Ovary (tissue), 9 donors: ENCODE data around the gene ZNF518B. TPM values are rescaled to one million over a fixed set of nuclear protein-coding genes. Genes with fewer than 3 reads are reported as not detected.

Experiments
- DNase-seq, 5 donors: peaks; one replicate each; pipeline ENCODE4 v3.0.0-alpha.2; 2019 to 2020
- H3K27ac ChIP-seq, 2 donors: fragments of 200-600 bp; one replicate each; pipeline versions ENCODE4 v1.5.1 to v1.8.0; 2019 to 2022
- H3K27me3 ChIP-seq: fragments of 200-600 bp; one replicate; pipeline ENCODE4 v1.8.0; 2022
- H3K36me3 ChIP-seq: fragments of 200-600 bp; sonication (generic); one replicate; pipeline ENCODE4 v1.5.1; 2019
- H3K4me1 ChIP-seq: one replicate; pipeline ENCODE4 v1.8.1; 2013; ENCODE audit warnings: mild to moderate bottlenecking, moderate library complexity; ENCODE audit not compliant: insufficient read depth
- H3K4me3 ChIP-seq: fragments of 200-600 bp; sonication (generic); one replicate; pipeline ENCODE4 v1.5.1; 2017
- H3K9me3 ChIP-seq, 2 donors: fragments of 200-600 bp in 1 of 2; sonication (generic) in 1 of 2; one replicate each; pipeline versions ENCODE4 v1.5.1 to v1.8.1; 2013 to 2019; ENCODE audit warnings: mild to moderate bottlenecking in 1 of 2, moderate library complexity in 1 of 2
- EP300 ChIP-seq: sonication (generic); formaldehyde crosslinking; IDR thresholded peaks from one replicate; pipeline ENCODE4 v1.6.1; 2017; ENCODE audit warnings: antibody characterized with exemption
- POLR2A ChIP-seq: fragments of 450-650 bp; IDR thresholded peaks from one replicate; pipeline ENCODE4 v1.6.1; 2017; ENCODE audit warnings: antibody characterized with exemption, mild to moderate bottlenecking, moderate library complexity
- WGBS, 3 donors: extraction: QIAGEN DNeasy Blood & Tissue Kit in 1 of 3; methylation state at CpG; one replicate each; pipeline versions ENCODE4 v1.1.5 to v1.1.7; 2013 to 2017; 5-methylcytosine and 5-hydroxymethylcytosine counted together
- intact Hi-C, 4 donors: fragments of 100-400 bp; cut with DNase I; formaldehyde crosslinking; loops; one replicate each; pipeline versions ENCODE4 v1.11.0 to v1.15.1; 2022 to 2023
- polyA plus RNA-seq, 2 donors: library from polyadenylated mRNA; stranded (reverse); fragments of 200-250 nt in 1 of 2; fragments of 350-450 nt in 1 of 2; fragmentation: Illumina TruSeq in 1 of 2; extraction: RNeasy Lipid Tissue Mini Kit (QIAGEN cat#74804) in 1 of 2; gene quantifications; one replicate each; pipeline ENCODE4 v1.2.3, GENCODE V29; 2013 to 2014
- total RNA-seq, 7 donors: library from RNA; depleted of rRNA in 2 of 7; stranded (reverse); fragments of >200 nt in 2 of 7; fragmentation: NEBNext Ultra II Directional in 3 of 7; extraction: Animal tissue kit (Norgen Biotek cat#: 25700) in 3 of 7; gene quantifications; one replicate each; pipeline versions ENCODE4 v1.1.0 to v1.2.4, GENCODE V29; 2016 to 2023
- TF ChIP-seq, protein P1 (sequence below), 3 donors: fragments of 450-650 bp in 2 of 3; fragments of 200-600 bp in 1 of 3; IDR thresholded peaks; one replicate each; pipeline versions ENCODE4 v1.5.1 to v1.8.0; 2016 to 2022; ENCODE audit warnings: antibody characterized with exemption in 3 of 3, mild to moderate bottlenecking in 1 of 3
- donor health status: DM: no; HTN: no; CAD: no; lungs with moderate emphysema.
- donor health status: DM: no; HTN: no; CAD: no.
- donor health status: Bipolar disorder and iron deficiency.
- donor health status: DM: yes; HTN: yes; CAD: no.
- donor health status: DM: no; HTN: no; CAD: no.
- donor health status: DM: yes; HTN: yes; CAD: no.

The ZNF518B gene
- total and polyA plus RNA-seq, 9 donors: 10.2 to 42.1 (median 27.5) TPM

DNA sequence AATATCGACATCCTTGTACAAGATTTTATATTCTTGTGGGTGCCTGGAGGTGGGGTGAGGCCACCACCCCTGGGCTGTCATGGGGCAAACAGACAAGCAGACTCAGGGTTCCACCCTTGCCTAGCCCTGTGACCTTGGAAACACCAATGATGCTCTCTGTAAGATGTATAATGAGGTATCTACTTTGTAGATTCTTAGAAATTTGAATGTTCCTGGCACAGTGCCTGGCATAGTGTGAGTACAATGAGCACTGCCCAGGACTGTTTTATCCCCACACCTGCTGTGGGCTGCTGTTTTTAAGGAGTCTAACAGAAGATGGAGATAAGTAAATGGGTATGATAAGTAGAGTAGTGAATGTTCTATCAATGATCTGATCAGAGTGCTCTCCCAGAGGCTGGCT lies 3.1 kb downstream of the ZNF518B start:
- peaks cover 0 to 14% of the 10 kb centered on the region in 2 donors for H3K9me3 ChIP-seq
- no peaks in the 10 kb centered on the region for H3K27me3 ChIP-seq
- intact Hi-C loops: no loop called here
- DNase-seq: no peak
- no peak overlapping the region for H3K4me3 ChIP-seq
- no peak for TF ChIP-seq EP300
- no peak for TF ChIP-seq POLR2A
- 94 to 100% (median 98%) methylated on average over 1 of the region's 1 CpG for WGBS, 3 donors
- peaks cover 6% of the 10 kb centered on the region for H3K4me1 ChIP-seq
- no peak overlapping the region for H3K27ac ChIP-seq
- no peaks in the 10 kb centered on the region for H3K36me3 ChIP-seq

DNA sequence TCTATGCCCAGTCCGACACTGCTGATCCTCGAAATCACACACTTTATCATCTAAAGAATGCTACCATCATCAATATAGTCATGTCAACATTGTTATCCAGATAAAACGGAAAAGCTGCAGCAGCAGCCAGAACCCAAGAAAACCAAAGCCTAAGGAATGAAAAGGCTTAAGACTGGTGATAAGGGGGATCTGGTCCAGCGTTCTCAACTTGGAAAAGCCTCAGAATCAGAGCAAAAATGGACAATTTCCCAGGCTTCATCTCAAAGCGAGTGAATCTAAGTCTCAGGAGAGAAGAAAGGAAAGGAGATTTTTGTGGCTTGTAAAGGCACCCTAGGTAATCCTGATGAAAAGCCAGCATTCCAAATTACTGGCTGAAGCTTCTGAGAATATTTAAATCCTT lies 8.2 kb downstream of the ZNF518B start:
- no peaks in the 10 kb centered on the region for H3K27me3 ChIP-seq
- H3K4me1 ChIP-seq: no peaks in the 10 kb centered on the region
- intact Hi-C loops: no loop called here
- TF ChIP-seq, protein P1, sequence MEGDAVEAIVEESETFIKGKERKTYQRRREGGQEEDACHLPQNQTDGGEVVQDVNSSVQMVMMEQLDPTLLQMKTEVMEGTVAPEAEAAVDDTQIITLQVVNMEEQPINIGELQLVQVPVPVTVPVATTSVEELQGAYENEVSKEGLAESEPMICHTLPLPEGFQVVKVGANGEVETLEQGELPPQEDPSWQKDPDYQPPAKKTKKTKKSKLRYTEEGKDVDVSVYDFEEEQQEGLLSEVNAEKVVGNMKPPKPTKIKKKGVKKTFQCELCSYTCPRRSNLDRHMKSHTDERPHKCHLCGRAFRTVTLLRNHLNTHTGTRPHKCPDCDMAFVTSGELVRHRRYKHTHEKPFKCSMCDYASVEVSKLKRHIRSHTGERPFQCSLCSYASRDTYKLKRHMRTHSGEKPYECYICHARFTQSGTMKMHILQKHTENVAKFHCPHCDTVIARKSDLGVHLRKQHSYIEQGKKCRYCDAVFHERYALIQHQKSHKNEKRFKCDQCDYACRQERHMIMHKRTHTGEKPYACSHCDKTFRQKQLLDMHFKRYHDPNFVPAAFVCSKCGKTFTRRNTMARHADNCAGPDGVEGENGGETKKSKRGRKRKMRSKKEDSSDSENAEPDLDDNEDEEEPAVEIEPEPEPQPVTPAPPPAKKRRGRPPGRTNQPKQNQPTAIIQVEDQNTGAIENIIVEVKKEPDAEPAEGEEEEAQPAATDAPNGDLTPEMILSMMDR (IDR thresholded peaks at IDR 0.05): no peak
- no peak for TF ChIP-seq POLR2A
- TF ChIP-seq EP300: no peak
- WGBS, 3 donors: 92 to 97% (median 93%) methylated on average over 5 of the region's 5 CpGs
- H3K27ac ChIP-seq: no peak overlapping the region
- no peaks in the 10 kb centered on the region for H3K36me3 ChIP-seq
- H3K4me3 ChIP-seq: no peak overlapping the region
- H3K9me3 ChIP-seq: peaks cover 0 to 39% of the 10 kb centered on the region in 2 donors
- no peak for DNase-seq

DNA sequence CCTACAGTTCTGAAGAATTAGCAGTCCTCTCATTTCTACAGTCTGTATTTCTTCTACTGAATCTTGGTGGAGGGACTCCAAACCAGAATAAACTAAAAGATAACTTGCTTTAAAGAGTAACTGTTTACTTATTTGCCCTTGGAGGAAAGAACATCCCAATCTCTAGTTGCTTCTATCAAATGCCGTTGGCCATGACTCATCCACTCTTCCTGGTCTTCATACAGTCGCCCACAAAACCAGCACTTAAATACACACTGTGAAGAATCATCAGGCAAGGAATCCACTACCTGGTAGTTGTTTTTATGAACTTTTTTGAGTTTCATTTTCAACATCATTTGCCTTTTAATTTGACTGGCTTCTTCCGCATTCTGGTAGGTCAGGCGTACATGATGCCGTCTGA lies 14.2 kb downstream of the ZNF518B start:
- H3K36me3 ChIP-seq: no peaks in the 10 kb centered on the region
- TF ChIP-seq, protein P1 (IDR thresholded peaks at IDR 0.05): no peak
- no peak for TF ChIP-seq POLR2A
- H3K4me1 ChIP-seq: peaks cover 2% of the 10 kb centered on the region
- H3K9me3 ChIP-seq: peaks cover 0 to 28% of the 10 kb centered on the region in 2 donors
- intact Hi-C loops: no loop called here
- 72 to 75% (median 75%) methylated on average over 5 of the region's 5 CpGs for WGBS, 3 donors
- no peak for DNase-seq
- H3K4me3 ChIP-seq: no peak overlapping the region
- H3K27ac ChIP-seq: no peak overlapping the region
- H3K27me3 ChIP-seq: no peaks in the 10 kb centered on the region

DNA sequence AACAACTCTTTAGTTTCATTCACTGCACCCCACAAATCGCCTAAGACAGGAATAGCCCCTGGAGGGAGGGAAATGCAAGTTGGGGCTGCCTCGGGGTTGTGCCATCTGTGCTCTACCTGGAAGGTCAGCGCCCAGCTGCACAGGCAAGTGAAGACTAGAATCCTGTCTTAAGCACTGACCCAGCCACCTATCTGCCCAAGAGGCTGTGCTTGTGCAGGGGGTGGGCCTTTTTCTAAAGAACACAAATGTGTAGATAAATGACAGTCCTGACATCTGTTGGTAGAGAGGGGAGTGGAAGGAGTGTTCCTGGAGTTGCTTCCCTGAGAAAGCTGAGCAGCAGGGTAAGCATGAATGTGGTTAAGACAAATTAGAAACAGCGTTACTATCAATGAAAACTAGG lies 15.7 kb downstream of the ZNF518B start:
- Histone ChIP-seq H3K4me1 (peaks cover 2% of the 10 kb centered on the region), H3K27me3 (no peaks in the 10 kb centered on the region), H3K36me3 (no peaks in the 10 kb centered on the region), H3K27ac (no peak overlapping the region), H3K9me3 (peaks cover 0 to 18% of the 10 kb centered on the region in 2 donors), H3K4me3 (no peak overlapping the region)
- 80 to 88% (median 84%) methylated on average over 4 of the region's 4 CpGs for WGBS, 3 donors
- no peak for DNase-seq
- TF ChIP-seq, protein P1 (IDR thresholded peaks at IDR 0.05): no peak
- TF ChIP-seq POLR2A (no peak), EP300 (no peak)
- intact Hi-C loops: no loop called here

DNA sequence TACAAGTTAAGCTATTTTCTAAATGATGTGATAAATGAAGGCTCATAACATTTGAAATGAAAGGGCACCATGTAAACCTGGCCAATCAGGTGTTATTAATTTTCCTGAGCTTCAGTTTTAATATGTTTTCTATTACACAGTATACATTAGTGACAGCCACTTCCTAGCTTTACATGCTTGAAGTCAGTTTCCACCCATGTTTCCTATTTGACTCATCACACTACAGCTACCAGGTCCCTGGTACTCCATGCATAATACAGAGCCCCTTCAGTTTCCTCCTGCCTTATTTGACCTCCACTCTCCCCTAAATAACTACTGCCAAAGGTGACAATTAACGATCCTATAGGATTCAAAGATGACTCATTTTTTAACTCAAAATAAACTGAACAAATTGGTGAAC lies 18.3 kb downstream of the ZNF518B start:
- Histone ChIP-seq H3K9me3 (peaks cover 0 to 2% of the 10 kb centered on the region in 2 donors), H3K36me3 (no peaks in the 10 kb centered on the region), H3K4me1 (peaks cover 2% of the 10 kb centered on the region), H3K27me3 (no peaks in the 10 kb centered on the region), H3K27ac (no peak overlapping the region), H3K4me3 (no peak overlapping the region)
- intact Hi-C loops: no loop called here
- no peak for DNase-seq
- WGBS, 3 donors: 57 to 62% (median 60%) methylated on average over 1 of the region's 1 CpG
- no peak for TF ChIP-seq EP300
